VCaP (cell line): ENCODE data around the gene COPE.

Source experiments
- H3K27ac ChIP-seq: fragments of 450-650 bp; 2 replicates; pipeline ENCODE4 v1.5.1; 2017
- TF ChIP-seq, protein P1 (sequence below): fragments of 450-650 bp; conservative IDR thresholded peaks from 2 replicates; pipeline ENCODE4 v1.5.1; 2017; ENCODE audit warnings: mild to moderate bottlenecking, moderate library complexity

The COPE gene

GRCh38 chr19:18913466-18913865 lies 5.7 kb downstream of the COPE start:
- TF ChIP-seq, protein P1, sequence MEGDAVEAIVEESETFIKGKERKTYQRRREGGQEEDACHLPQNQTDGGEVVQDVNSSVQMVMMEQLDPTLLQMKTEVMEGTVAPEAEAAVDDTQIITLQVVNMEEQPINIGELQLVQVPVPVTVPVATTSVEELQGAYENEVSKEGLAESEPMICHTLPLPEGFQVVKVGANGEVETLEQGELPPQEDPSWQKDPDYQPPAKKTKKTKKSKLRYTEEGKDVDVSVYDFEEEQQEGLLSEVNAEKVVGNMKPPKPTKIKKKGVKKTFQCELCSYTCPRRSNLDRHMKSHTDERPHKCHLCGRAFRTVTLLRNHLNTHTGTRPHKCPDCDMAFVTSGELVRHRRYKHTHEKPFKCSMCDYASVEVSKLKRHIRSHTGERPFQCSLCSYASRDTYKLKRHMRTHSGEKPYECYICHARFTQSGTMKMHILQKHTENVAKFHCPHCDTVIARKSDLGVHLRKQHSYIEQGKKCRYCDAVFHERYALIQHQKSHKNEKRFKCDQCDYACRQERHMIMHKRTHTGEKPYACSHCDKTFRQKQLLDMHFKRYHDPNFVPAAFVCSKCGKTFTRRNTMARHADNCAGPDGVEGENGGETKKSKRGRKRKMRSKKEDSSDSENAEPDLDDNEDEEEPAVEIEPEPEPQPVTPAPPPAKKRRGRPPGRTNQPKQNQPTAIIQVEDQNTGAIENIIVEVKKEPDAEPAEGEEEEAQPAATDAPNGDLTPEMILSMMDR = no peak

GRCh38 chr19:18912933-18913332 lies 6.3 kb downstream of the COPE start:
- H3K27ac ChIP-seq = no peak overlapping the region
- TF ChIP-seq, protein P1 = no peak

More at GRCh38 chr19:18913466-18913865, 5.7 kb downstream of the COPE start:
- no peak overlapping the region for H3K27ac ChIP-seq

DNA sequence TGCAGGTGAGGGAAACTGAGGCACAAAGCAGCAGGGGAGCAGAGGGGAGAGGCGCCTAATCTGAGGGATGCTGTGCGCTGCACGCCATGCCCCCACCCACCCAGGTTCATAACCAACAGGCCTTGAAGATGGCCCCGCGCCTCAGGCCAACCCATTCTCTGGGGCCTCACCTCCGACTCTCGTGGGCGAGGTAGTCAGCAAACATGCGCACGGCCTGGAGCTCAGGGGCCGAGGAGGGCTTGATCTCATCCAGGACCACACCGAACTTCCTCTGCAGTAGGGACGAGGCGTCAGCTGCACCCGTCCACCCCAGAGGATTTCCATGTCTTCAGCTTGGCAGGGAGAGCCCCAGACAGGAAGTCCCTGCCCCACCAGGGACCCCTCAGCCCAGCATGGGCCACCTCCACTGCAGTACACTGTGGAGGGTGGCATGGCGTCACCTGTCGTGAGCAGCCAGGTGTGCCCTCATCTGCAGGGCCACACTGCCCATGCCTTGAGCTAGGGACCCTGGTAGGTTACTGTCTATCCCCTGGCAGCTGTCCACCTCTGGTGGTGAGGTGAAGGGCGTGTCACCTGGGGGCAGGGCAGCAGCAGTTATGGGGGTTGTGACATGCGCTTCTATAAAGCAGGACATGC lies 8.3 kb downstream of the COPE start:
- no peak overlapping the region for H3K27ac ChIP-seq
- TF ChIP-seq, protein P1 = no peak

GRCh38 chr19:18910010-18910409 lies 9.2 kb downstream of the COPE start:
- H3K27ac ChIP-seq = no peak overlapping the region
- TF ChIP-seq, protein P1 = no peak

- no peak overlapping the region for H3K27ac ChIP-seq
- TF ChIP-seq, protein P1 = no peak
Observed at GRCh38 chr19:18908917-18909619, 10.1 kb downstream of the COPE start.

GRCh38 chr19:18906605-18907519 lies 12.3 kb downstream of the COPE start:
- TF ChIP-seq, protein P1 = no peak
- H3K27ac ChIP-seq = no peak overlapping the region
